Transverse colon (tissue), 4 donors: ENCODE results near the gene RIMS3. TPM values are rescaled to one million over a fixed set of nuclear protein-coding genes. Genes with fewer than 3 reads are reported as not detected.
A peak's percentile ranks its signal among the peaks of the same experiment; 100 is the strongest.

Experiments
- DNase-seq: peaks from one replicate; pipeline ENCODE4 v3.0.0-alpha.2; 2019
- H3K27ac ChIP-seq, 4 donors: fragments of 200-600 bp; sonication (generic); 2 replicates each; pipeline ENCODE4 v1.5.1; 2016 to 2018; ENCODE audit warnings: inconsistent platforms in 4 of 4
- H3K27me3 ChIP-seq: fragments of 200-600 bp; sonication (generic); 2 replicates; pipeline ENCODE4 v1.5.1; 2017; ENCODE audit warnings: inconsistent platforms
- H3K36me3 ChIP-seq, 4 donors: fragments of 200-600 bp; sonication (generic); 2 replicates each; pipeline ENCODE4 v1.5.1; 2017 to 2019; ENCODE audit warnings: inconsistent platforms in 4 of 4
- H3K4me1 ChIP-seq, 4 donors: fragments of 200-600 bp; sonication (generic); 2 replicates each; pipeline ENCODE4 v1.5.1; 2017 to 2020; ENCODE audit warnings: inconsistent platforms in 4 of 4
- H3K4me3 ChIP-seq, 4 donors: fragments of 200-600 bp; sonication (generic); 1 replicate in 1 of 4; 2 replicates in 3 of 4; pipeline versions ENCODE4 v1.5.1 to v1.6.1; 2017 to 2019; ENCODE audit warnings: inconsistent platforms in 4 of 4
- H3K9me3 ChIP-seq, 2 donors: fragments of 200-600 bp; sonication (generic); 2 replicates each; pipeline ENCODE4 v1.5.1; 2017 to 2019; ENCODE audit warnings: inconsistent platforms in 2 of 2
- EP300 ChIP-seq: sonication (generic); formaldehyde crosslinking; IDR thresholded peaks from one replicate; pipeline ENCODE4 v1.6.1; 2017; ENCODE audit warnings: antibody characterized with exemption, low read depth
- POLR2A ChIP-seq: fragments of 450-650 bp; IDR thresholded peaks from one replicate; pipeline ENCODE4 v1.6.1; 2016; ENCODE audit warnings: antibody characterized with exemption, mild to moderate bottlenecking, moderate library complexity
- POLR2AphosphoS5 ChIP-seq, 3 donors: sonication (generic); formaldehyde crosslinking; IDR thresholded peaks; one replicate each; pipeline ENCODE4 v1.6.1; 2016; ENCODE audit warnings: antibody characterized with exemption in 3 of 3
- WGBS, 2 donors: methylation state at CpG; one replicate each; pipeline ENCODE4 v1.1.5; 2018; ENCODE audit warnings: low coverage in 1 of 2; 5-methylcytosine and 5-hydroxymethylcytosine counted together
- in situ Hi-C, 4 donors: fragments of 200-750 bp; cut with MboI; loops; one replicate each; pipeline versions ENCODE4 v1.15.0 to v1.15.1; 2017; ENCODE audit warnings: low sequenced_read_pairs in 3 of 4, low pct_ligation_motif_present in 1 of 4, low pct_unique_long_range_greater_than_20kb in 1 of 4
- intact Hi-C: fragments of 100-400 bp; cut with DNase I; formaldehyde crosslinking; loops from one replicate; pipeline ENCODE4 v1.15.1; 2023; ENCODE audit warnings: low total_unique reads
- total RNA-seq, 4 donors: library from RNA; depleted of rRNA; stranded (reverse); fragments of >200 nt; gene quantifications; one replicate each; pipeline ENCODE4 v1.1.0, GENCODE V29; 2016
- TF ChIP-seq, protein P1 (sequence below), 5 experiments: fragments of 200-600 bp in 3 of 5; fragments of 450-650 bp in 2 of 5; sonication (generic) in 3 of 5; IDR thresholded peaks; 1 replicate in 2 of 5; 2 replicates in 3 of 5; pipeline ENCODE4 v1.5.1; 2016 to 2017; ENCODE audit warnings: antibody characterized with exemption in 5 of 5, inconsistent platforms in 3 of 5, mild to moderate bottlenecking in 2 of 5, moderate library complexity in 1 of 5

The RIMS3 gene
- total RNA-seq, 4 donors from 2014 or later, result 1.9 to 14.7 (median 5.4) TPM

DNA sequence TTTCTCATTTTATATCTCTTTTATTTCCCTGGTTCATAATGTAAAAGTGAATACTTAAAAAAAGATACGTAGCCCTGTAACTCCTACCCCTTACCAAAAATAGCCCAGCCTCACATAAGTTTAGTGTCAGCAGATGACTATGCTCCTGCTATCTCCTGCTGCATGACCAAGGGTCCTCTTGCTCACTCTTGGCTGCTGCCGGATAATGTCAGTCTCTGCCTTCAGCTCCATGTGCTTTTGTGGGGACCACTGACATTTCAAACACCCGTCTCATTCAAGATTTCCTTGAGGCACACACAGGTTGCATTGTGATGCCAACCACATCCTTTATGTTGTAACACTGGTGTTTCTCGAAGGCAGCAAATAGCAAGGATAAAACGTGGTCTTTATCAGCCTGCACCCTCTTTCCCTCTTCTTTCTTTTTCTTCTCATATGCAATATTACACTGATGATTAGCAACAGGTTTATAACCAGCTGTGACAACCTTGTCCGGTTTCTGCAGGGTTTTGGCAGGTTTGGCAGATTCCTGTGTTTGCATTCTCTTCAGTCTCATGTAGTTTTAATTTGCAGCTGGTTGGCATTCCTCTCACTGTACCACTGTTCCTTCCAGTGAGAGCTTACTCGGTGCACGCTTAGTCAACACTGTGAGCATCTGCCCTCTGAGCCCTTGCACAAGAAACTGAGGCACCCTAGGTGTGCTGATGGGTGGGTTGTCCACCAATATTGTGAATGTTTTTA lies 71.9 kb downstream of the RIMS3 start:
- H3K4me1 ChIP-seq, result no peaks in the 10 kb centered on the region
- intact Hi-C loops, result no loop called here
- in situ Hi-C loops, result no loop called here
- WGBS, 2 donors, result 52 to 58% methylated on average over 6 to 8 of the region's 8 CpGs
- H3K9me3 ChIP-seq, result no peaks in the 10 kb centered on the region
- H3K27me3 ChIP-seq, result no peaks in the 10 kb centered on the region
- no peak overlapping the region for H3K27ac ChIP-seq
- H3K36me3 ChIP-seq, result no peaks in the 10 kb centered on the region
- TF ChIP-seq POLR2A (no peak), EP300 (no peak), POLR2AphosphoS5 (IDR thresholded peaks at IDR 0.05) (no peak)
- TF ChIP-seq, protein P1, sequence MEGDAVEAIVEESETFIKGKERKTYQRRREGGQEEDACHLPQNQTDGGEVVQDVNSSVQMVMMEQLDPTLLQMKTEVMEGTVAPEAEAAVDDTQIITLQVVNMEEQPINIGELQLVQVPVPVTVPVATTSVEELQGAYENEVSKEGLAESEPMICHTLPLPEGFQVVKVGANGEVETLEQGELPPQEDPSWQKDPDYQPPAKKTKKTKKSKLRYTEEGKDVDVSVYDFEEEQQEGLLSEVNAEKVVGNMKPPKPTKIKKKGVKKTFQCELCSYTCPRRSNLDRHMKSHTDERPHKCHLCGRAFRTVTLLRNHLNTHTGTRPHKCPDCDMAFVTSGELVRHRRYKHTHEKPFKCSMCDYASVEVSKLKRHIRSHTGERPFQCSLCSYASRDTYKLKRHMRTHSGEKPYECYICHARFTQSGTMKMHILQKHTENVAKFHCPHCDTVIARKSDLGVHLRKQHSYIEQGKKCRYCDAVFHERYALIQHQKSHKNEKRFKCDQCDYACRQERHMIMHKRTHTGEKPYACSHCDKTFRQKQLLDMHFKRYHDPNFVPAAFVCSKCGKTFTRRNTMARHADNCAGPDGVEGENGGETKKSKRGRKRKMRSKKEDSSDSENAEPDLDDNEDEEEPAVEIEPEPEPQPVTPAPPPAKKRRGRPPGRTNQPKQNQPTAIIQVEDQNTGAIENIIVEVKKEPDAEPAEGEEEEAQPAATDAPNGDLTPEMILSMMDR (IDR thresholded peaks at IDR 0.05), result no peak
- no peak for DNase-seq
- H3K4me3 ChIP-seq, result no peak overlapping the region

DNA sequence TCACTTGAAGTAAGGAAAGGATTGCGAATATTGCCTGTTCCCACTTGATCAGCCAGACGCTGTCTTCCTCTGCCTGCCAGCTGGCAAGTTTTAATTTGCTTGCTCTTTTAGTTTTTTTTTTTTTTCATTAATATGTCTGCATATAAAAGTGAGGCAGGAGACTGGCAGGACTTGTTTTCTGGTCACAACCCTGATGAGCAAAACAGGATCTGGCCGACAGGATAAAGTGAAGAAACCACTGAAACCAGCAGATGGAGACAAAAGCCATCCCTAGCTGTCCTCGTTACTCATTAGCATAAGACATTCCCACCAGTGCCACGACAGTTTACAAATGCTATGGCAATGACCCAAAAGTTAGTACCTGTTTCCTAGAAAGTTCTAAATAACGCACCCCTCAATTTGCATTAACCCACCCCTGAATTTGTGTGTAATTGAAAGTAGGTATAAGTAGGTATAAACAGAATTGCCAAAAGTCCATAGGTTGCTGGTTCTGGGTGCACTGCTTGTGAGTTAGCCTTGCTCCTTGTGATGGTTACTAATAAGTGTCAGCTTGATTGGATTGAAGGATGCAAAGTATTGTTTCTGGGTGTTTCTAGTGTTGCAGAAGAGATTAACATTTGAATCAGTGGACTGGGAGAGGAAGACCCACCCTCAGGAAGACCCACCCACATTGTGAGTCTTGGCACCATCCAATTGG lies 73.2 kb downstream of the RIMS3 start:
- no peak overlapping the region for H3K4me3 ChIP-seq
- intact Hi-C loops (no loop called here), in situ Hi-C loops (no loop called here)
- H3K27ac ChIP-seq, result no peak overlapping the region
- WGBS, 2 donors, result 38 to 39% methylated on average over 6 of the region's 6 CpGs
- H3K9me3 ChIP-seq, result no peaks in the 10 kb centered on the region
- H3K27me3 ChIP-seq, result no peaks in the 10 kb centered on the region
- TF ChIP-seq, protein P1 (IDR thresholded peaks at IDR 0.05), result peak; percentile 14 to 33 (median 24)
- no peak for TF ChIP-seq POLR2AphosphoS5 (IDR thresholded peaks at IDR 0.05)
- H3K36me3 ChIP-seq, result no peaks in the 10 kb centered on the region
- no peaks in the 10 kb centered on the region for H3K4me1 ChIP-seq
- DNase-seq, result no peak

DNA sequence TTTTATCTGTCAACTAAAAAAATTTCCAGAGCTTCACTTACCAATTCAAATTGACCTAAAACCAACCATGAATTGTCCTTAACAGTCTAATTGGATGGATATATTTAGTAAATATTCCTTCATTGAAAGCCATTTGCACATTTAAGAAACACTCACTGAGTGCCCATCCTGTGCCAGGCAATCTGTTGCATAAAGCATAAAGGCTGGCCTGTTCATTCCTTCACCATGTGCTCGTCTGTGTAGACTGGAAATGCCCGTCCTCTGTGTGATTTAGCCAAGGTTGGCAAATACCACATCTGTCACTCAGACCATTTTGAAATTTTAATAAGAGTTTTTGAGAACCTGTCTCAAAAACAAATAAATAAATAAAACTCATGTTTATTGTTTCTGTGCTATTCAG lies 76.9 kb downstream of the RIMS3 start:
- Histone ChIP-seq H3K4me3 (no peak overlapping the region), H3K27me3 (no peaks in the 10 kb centered on the region), H3K36me3 (no peaks in the 10 kb centered on the region), H3K9me3 (no peaks in the 10 kb centered on the region), H3K27ac (no peak overlapping the region), H3K4me1 (no peaks in the 10 kb centered on the region)
- WGBS, 2 donors, result 71 to 86% methylated on average over 2 of the region's 2 CpGs
- TF ChIP-seq, protein P1 (IDR thresholded peaks at IDR 0.05), result no peak
- TF ChIP-seq EP300 (no peak), POLR2A (no peak), POLR2AphosphoS5 (IDR thresholded peaks at IDR 0.05) (no peak)
- intact Hi-C loops, result no loop called here
- DNase-seq, result no peak
- in situ Hi-C loops, result no loop called here

DNA sequence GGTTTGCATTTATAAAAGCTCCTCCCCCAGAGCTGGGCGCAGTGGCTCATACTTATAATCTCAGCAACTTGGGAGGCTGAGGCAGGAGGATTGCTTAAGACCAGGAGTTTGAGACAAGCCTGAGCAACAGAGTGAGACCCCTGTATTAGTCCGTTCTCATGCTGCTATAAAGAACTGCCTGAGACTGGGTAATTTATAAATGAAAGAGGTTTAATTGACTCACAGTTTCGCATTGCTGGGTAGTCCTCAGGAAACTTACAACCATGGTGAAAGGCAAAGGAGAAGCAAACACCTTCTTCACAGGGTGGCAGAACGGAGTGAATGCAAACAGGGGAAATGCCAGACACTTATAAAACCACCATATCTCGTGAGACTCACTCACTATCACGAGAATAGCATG lies 81.5 kb downstream of the RIMS3 start:
- intact Hi-C loops (no loop called here), in situ Hi-C loops (no loop called here)
- 75 to 78% methylated on average over 2 to 6 of the region's 6 CpGs for WGBS, 2 donors
- Histone ChIP-seq H3K4me3 (no peak overlapping the region), H3K36me3 (no peaks in the 10 kb centered on the region), H3K9me3 (no peaks in the 10 kb centered on the region), H3K27me3 (no peaks in the 10 kb centered on the region), H3K27ac (no peak overlapping the region), H3K4me1 (no peaks in the 10 kb centered on the region)
- no peak for TF ChIP-seq POLR2A
- TF ChIP-seq, protein P1 (IDR thresholded peaks at IDR 0.05), result no peak
- no peak for TF ChIP-seq POLR2AphosphoS5 (IDR thresholded peaks at IDR 0.05)
- no peak for TF ChIP-seq EP300
- no peak for DNase-seq
